Neural cell (in vitro differentiated cells): ENCODE results near the gene TMED7. TPM values are rescaled to one million over a fixed set of nuclear protein-coding genes. Genes with fewer than 3 reads are reported as not detected.

Experiments used
- H2AFZ ChIP-seq: fragments of 200-600, 300-800 bp; sonication (generic), shearing (Covaris generic); 2 replicates; pipeline ENCODE4 v1.6.0; 2014; ENCODE audit warnings: low read depth, mild to moderate bottlenecking, antibody characterized with exemption, low read length, moderate library complexity
- H3F3A ChIP-seq: fragments of 200-600 bp; shearing (Covaris generic); 2 replicates; pipeline ENCODE4 v1.6.1; 2016; ENCODE audit warnings: mild to moderate bottlenecking, moderate library complexity, mixed read lengths, antibody characterized with exemption, low read length; ENCODE audit not compliant: insufficient read depth, poor library complexity, severe bottlenecking
- H3K27ac ChIP-seq: fragments of 200-600, 300-800 bp; sonication (generic), shearing (Covaris generic); 2 replicates; pipeline ENCODE4 v1.5.1; 2014; ENCODE audit warnings: mild to moderate bottlenecking, low read length, moderate library complexity
- H3K27me3 ChIP-seq: fragments of 300-800, 200-600 bp; sonication (generic), shearing (Covaris generic); 2 replicates; pipeline ENCODE4 v1.6.0; 2014; ENCODE audit warnings: mild to moderate bottlenecking, low read depth, low read length, moderate library complexity; ENCODE audit not compliant: insufficient read depth
- H3K36me3 ChIP-seq: fragments of 300-800, 200-600 bp; sonication (generic), shearing (Covaris generic); 2 replicates; pipeline ENCODE4 v1.5.1; 2014; ENCODE audit warnings: mild to moderate bottlenecking, antibody characterized with exemption, low read length, moderate library complexity; ENCODE audit not compliant: insufficient read depth
- H3K4me2 ChIP-seq: fragments of 300-800, 200-600 bp; sonication (generic), shearing (Covaris generic); 2 replicates; pipeline ENCODE4 v1.6.0; 2014; ENCODE audit warnings: mild to moderate bottlenecking, low read length
- H3K4me3 ChIP-seq: fragments of 300-800, 200-600 bp; sonication (generic), shearing (Covaris generic); 2 replicates; pipeline ENCODE4 v1.5.1; 2014; ENCODE audit warnings: mild to moderate bottlenecking, low read length, moderate library complexity
- H3K79me2 ChIP-seq: fragments of 200-600 bp; shearing (Covaris generic); replicated peaks from 2 replicates; pipeline ENCODE4 v1.6.0; 2014; ENCODE audit warnings: mild to moderate bottlenecking, low read length, moderate library complexity; ENCODE audit not compliant: insufficient read depth
- H3K9ac ChIP-seq: fragments of 300-800, 200-600 bp; sonication (generic), shearing (Covaris generic); 2 replicates; pipeline ENCODE4 v1.6.1; 2016; ENCODE audit warnings: mild to moderate bottlenecking, low read length, mixed read lengths
- H3K9me2 ChIP-seq: fragments of 200-600 bp; shearing (Covaris generic); 2 replicates; pipeline ENCODE4 v1.6.1; 2016; ENCODE audit warnings: mild to moderate bottlenecking, low read length, mixed read lengths; ENCODE audit not compliant: insufficient read depth
- H3K9me3 ChIP-seq: fragments of 200-600, 300-800 bp; sonication (generic), shearing (Covaris generic); 2 replicates; pipeline ENCODE4 v1.6.1; 2016; ENCODE audit warnings: mild to moderate bottlenecking, mixed run types, low read length, moderate library complexity, mixed read lengths
- H4K20me1 ChIP-seq: fragments of 200-600 bp; shearing (Covaris generic); 2 replicates; pipeline ENCODE4 v1.6.1; 2016; ENCODE audit warnings: mild to moderate bottlenecking, mixed run types; ENCODE audit not compliant: insufficient read depth
- EP300 ChIP-seq: fragments of 450-650 bp; conservative IDR thresholded peaks from 2 replicates; pipeline ENCODE4 v1.6.1; 2014; ENCODE audit warnings: antibody characterized with exemption, mild to moderate bottlenecking, moderate library complexity; ENCODE audit not compliant: poor library complexity, severe bottlenecking
- EZH2 ChIP-seq: fragments of 200-600, 300-800 bp; shearing (Covaris generic), sonication (generic); IDR thresholded peaks from 2 replicates; pipeline ENCODE4 v1.6.1; 2014; ENCODE audit warnings: antibody characterized with exemption, low read length, borderline replicate concordance, mild to moderate bottlenecking; ENCODE audit not compliant: insufficient read depth, poor library complexity, severe bottlenecking
- MXI1 ChIP-seq: fragments of 450-650 bp; conservative IDR thresholded peaks from 2 replicates; pipeline ENCODE4 v1.6.1; 2014; ENCODE audit warnings: antibody characterized with exemption, mild to moderate bottlenecking; ENCODE audit not compliant: poor library complexity, severe bottlenecking
- POLR2AphosphoS5 ChIP-seq: IDR thresholded peaks from 2 replicates; pipeline ENCODE4 v1.6.1; 2012
- SMC3 ChIP-seq: fragments of 450-650 bp; conservative IDR thresholded peaks from 2 replicates; pipeline ENCODE4 v1.6.1; 2014; ENCODE audit warnings: antibody characterized with exemption, mild to moderate bottlenecking, moderate library complexity; ENCODE audit not compliant: poor library complexity
- TAF1 ChIP-seq: IDR thresholded peaks from 2 replicates; pipeline ENCODE4 v1.6.1; 2012; ENCODE audit warnings: low read depth
- polyA plus RNA-seq: library from polyadenylated mRNA; depleted of rRNA; stranded (reverse); fragments of >200 nt; gene quantifications from 2 replicates; pipeline ENCODE4 v1.2.3, GENCODE V29; 2014
- TF ChIP-seq, protein P1 (sequence below): fragments of 450-650 bp; IDR thresholded peaks from 2 replicates; pipeline ENCODE4 v1.5.1; 2014; ENCODE audit warnings: antibody characterized with exemption, mild to moderate bottlenecking, moderate library complexity; ENCODE audit not compliant: poor library complexity, severe bottlenecking
- TF ChIP-seq, protein P2 (sequence below): IDR thresholded peaks from 2 replicates; pipeline ENCODE4 v1.6.1; 2012; ENCODE audit warnings: borderline replicate concordance

Gene TMED7
- polyA plus RNA-seq, 1 donor from 2014 or later: 74.3 TPM

GRCh38 chr5:115621365-115621900 lies 4.4 kb downstream of the TMED7 start:
- Histone ChIP-seq H3K9me3 (no peaks in the 10 kb centered on the region), H4K20me1 (no peaks in the 10 kb centered on the region), H3K9me2 (no peaks in the 10 kb centered on the region), H2AFZ (no peak overlapping the region), H3K36me3 (peaks cover 13% of the 10 kb centered on the region), H3K79me2 (peaks cover 39% of the 10 kb centered on the region), H3K27ac (no peak overlapping the region), H3K9ac (no peak overlapping the region), H3K27me3 (no peaks in the 10 kb centered on the region), H3K4me2 (no peak overlapping the region), H3F3A (no peaks in the 10 kb centered on the region), H3K4me3 (no peak overlapping the region)
- TF ChIP-seq TAF1 (no peak), MXI1 (no peak), POLR2AphosphoS5 (no peak), SMC3 (no peak), EP300 (no peak), EZH2 (no peak)
- TF ChIP-seq, protein P1, sequence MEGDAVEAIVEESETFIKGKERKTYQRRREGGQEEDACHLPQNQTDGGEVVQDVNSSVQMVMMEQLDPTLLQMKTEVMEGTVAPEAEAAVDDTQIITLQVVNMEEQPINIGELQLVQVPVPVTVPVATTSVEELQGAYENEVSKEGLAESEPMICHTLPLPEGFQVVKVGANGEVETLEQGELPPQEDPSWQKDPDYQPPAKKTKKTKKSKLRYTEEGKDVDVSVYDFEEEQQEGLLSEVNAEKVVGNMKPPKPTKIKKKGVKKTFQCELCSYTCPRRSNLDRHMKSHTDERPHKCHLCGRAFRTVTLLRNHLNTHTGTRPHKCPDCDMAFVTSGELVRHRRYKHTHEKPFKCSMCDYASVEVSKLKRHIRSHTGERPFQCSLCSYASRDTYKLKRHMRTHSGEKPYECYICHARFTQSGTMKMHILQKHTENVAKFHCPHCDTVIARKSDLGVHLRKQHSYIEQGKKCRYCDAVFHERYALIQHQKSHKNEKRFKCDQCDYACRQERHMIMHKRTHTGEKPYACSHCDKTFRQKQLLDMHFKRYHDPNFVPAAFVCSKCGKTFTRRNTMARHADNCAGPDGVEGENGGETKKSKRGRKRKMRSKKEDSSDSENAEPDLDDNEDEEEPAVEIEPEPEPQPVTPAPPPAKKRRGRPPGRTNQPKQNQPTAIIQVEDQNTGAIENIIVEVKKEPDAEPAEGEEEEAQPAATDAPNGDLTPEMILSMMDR: no peak

DNA sequence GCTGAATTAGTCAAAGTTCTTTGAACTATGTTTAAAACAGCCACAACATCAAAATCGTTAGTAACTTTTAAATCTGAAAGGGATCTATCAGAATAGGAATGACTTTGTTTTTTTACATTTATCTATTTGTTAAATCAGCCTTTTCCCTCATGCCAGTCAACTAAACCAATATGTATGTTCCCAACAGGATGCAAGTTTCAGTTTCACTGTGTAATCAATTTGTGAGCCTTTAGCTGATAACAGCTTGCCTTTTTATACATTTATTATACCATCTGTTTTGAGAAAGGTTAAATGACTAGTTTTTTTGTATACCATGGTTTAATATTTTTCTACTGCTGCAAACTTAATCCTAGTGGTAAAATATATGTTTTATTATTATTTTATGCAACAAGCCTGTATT lies 8.9 kb downstream of the TMED7 start:
- H4K20me1 ChIP-seq: no peaks in the 10 kb centered on the region
- no peak overlapping the region for H3K4me2 ChIP-seq
- no peaks in the 10 kb centered on the region for H3K9me3 ChIP-seq
- H3K79me2 ChIP-seq: peaks cover 6% of the 10 kb centered on the region
- H3K4me3 ChIP-seq: no peak overlapping the region
- no peak overlapping the region for H3K9ac ChIP-seq
- no peak overlapping the region for H2AFZ ChIP-seq
- no peaks in the 10 kb centered on the region for H3K27me3 ChIP-seq
- H3K36me3 ChIP-seq: peaks cover 35% of the 10 kb centered on the region
- H3K27ac ChIP-seq: no peak overlapping the region
- H3F3A ChIP-seq: no peaks in the 10 kb centered on the region
- no peaks in the 10 kb centered on the region for H3K9me2 ChIP-seq
- TF ChIP-seq, protein P1: no peak
- TF ChIP-seq, protein P2, sequence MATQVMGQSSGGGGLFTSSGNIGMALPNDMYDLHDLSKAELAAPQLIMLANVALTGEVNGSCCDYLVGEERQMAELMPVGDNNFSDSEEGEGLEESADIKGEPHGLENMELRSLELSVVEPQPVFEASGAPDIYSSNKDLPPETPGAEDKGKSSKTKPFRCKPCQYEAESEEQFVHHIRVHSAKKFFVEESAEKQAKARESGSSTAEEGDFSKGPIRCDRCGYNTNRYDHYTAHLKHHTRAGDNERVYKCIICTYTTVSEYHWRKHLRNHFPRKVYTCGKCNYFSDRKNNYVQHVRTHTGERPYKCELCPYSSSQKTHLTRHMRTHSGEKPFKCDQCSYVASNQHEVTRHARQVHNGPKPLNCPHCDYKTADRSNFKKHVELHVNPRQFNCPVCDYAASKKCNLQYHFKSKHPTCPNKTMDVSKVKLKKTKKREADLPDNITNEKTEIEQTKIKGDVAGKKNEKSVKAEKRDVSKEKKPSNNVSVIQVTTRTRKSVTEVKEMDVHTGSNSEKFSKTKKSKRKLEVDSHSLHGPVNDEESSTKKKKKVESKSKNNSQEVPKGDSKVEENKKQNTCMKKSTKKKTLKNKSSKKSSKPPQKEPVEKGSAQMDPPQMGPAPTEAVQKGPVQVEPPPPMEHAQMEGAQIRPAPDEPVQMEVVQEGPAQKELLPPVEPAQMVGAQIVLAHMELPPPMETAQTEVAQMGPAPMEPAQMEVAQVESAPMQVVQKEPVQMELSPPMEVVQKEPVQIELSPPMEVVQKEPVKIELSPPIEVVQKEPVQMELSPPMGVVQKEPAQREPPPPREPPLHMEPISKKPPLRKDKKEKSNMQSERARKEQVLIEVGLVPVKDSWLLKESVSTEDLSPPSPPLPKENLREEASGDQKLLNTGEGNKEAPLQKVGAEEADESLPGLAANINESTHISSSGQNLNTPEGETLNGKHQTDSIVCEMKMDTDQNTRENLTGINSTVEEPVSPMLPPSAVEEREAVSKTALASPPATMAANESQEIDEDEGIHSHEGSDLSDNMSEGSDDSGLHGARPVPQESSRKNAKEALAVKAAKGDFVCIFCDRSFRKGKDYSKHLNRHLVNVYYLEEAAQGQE: no peak
- no peak for TF ChIP-seq EP300
- no peak for TF ChIP-seq POLR2AphosphoS5
- TF ChIP-seq SMC3: no peak
- TF ChIP-seq MXI1: no peak
- no peak for TF ChIP-seq EZH2
